Measurements from ENCODE around the gene PYDC1.

The PYDC1 gene

DNA sequence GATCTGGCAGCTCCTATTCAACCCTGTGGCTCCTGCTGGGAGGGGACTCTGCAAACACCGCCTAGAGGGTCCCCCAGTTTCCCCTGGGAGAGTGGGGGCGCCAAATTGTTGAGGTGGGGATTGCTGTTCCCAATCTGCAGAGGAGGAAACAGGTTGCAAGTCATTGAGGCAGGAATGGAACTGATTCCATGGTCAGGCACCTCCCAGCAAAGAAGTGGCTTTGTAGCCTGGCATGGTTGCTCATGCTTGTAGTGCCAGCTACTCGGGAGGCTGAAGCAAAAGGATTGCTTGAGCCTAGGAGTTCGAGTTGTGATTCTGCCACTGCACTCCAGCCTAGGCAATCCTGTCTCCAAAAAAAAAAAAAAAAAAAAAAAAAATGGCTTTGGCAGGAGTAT lies 198 bp upstream of the PYDC1 start:
- no peaks in the 10 kb centered on the region for H3K4me1 ChIP-seq (ENCODE audit: insufficient read depth, low read length)
- no peak overlapping the region for H3K4me2 ChIP-seq (ENCODE audit: insufficient read depth, low read length)
- DNase-seq (no peak), ATAC-seq (ENCODE audit: insufficient read depth, low read depth) (no peak)
- no peak overlapping the region for H2AFZ ChIP-seq (ENCODE audit: low read depth, low read length)
- no peaks in the 10 kb centered on the region for H3K9me3 ChIP-seq (ENCODE audit: insufficient read depth, low read length, severe bottlenecking)
- H4K20me1 ChIP-seq (ENCODE audit: insufficient read depth, low read length), result no peaks in the 10 kb centered on the region
- no peak overlapping the region for H3K27ac ChIP-seq (ENCODE audit: low read length)
- peaks cover 8% of the 10 kb centered on the region for H3K27me3 ChIP-seq (ENCODE audit: insufficient read depth, low read length, poor library complexity)
- H3K36me3 ChIP-seq (ENCODE audit: insufficient read depth, low read length), result no peaks in the 10 kb centered on the region
- H3K9ac ChIP-seq (ENCODE audit: low read depth, low read length), result no peak overlapping the region
- no peak for TF ChIP-seq EZH2 (IDR thresholded peaks at IDR 0.05; ENCODE audit: borderline replicate concordance, low read depth, low read length, severe bottlenecking)
- TF ChIP-seq CTCF (IDR thresholded peaks at IDR 0.05; ENCODE audit: borderline replicate concordance, extremely low read depth, low read length, poor library complexity, severe bottlenecking), result no peak
- H3K4me3 ChIP-seq (ENCODE audit: low read depth in 1 of 2, low read length in 2 of 2), result no peak overlapping the region
- no peaks in the 10 kb centered on the region for H3K79me2 ChIP-seq (ENCODE audit: insufficient read depth, low read length)

- no peak overlapping the region for H2AFZ ChIP-seq (ENCODE audit: low read depth, low read length)
- no peaks in the 10 kb centered on the region for H3K79me2 ChIP-seq (ENCODE audit: insufficient read depth, low read length)
- DNase-seq (no peak), ATAC-seq (ENCODE audit: insufficient read depth, low read depth) (no peak)
- no peaks in the 10 kb centered on the region for H4K20me1 ChIP-seq (ENCODE audit: insufficient read depth, low read length)
- no peak overlapping the region for H3K4me2 ChIP-seq (ENCODE audit: insufficient read depth, low read length)
- H3K4me1 ChIP-seq (ENCODE audit: insufficient read depth, low read length), result no peaks in the 10 kb centered on the region
- no peak overlapping the region for H3K9ac ChIP-seq (ENCODE audit: low read depth, low read length)
- H3K27ac ChIP-seq (ENCODE audit: low read length), result no peak overlapping the region
- H3K4me3 ChIP-seq (ENCODE audit: low read depth in 1 of 2, low read length in 2 of 2), result no peak overlapping the region
- no peaks in the 10 kb centered on the region for H3K9me3 ChIP-seq (ENCODE audit: insufficient read depth, low read length, severe bottlenecking)
- no peak for TF ChIP-seq EZH2 (IDR thresholded peaks at IDR 0.05; ENCODE audit: borderline replicate concordance, low read depth, low read length, severe bottlenecking)
- TF ChIP-seq CTCF (IDR thresholded peaks at IDR 0.05; ENCODE audit: borderline replicate concordance, extremely low read depth, low read length, poor library complexity, severe bottlenecking), result no peak
- no peaks in the 10 kb centered on the region for H3K27me3 ChIP-seq (ENCODE audit: insufficient read depth, low read length, poor library complexity)
- H3K36me3 ChIP-seq (ENCODE audit: insufficient read depth, low read length), result no peaks in the 10 kb centered on the region
Measured at GRCh38 chr16:31215287-31216162, 1.4 kb downstream of the PYDC1 start.

- DNase-seq, result no peak
- no peak for TF ChIP-seq CTCF (IDR thresholded peaks at IDR 0.05; ENCODE audit: borderline replicate concordance, extremely low read depth, low read length, poor library complexity, severe bottlenecking)
- no peak for TF ChIP-seq EZH2 (IDR thresholded peaks at IDR 0.05; ENCODE audit: borderline replicate concordance, low read depth, low read length, severe bottlenecking)
- no peak overlapping the region for H3K27ac ChIP-seq (ENCODE audit: low read length)
Measured at GRCh38 chr16:31214708-31215286, 2.1 kb downstream of the PYDC1 start.

More at GRCh38 chr16:31214708-31215286, 2.1 kb downstream of the PYDC1 start:
- no peak for ATAC-seq (ENCODE audit: insufficient read depth, low read depth)
- H4K20me1 ChIP-seq (ENCODE audit: insufficient read depth, low read length), result no peaks in the 10 kb centered on the region
- no peaks in the 10 kb centered on the region for H3K36me3 ChIP-seq (ENCODE audit: insufficient read depth, low read length)
- no peak overlapping the region for H2AFZ ChIP-seq (ENCODE audit: low read depth, low read length)
- H3K9ac ChIP-seq (ENCODE audit: low read depth, low read length), result no peak overlapping the region
- H3K4me1 ChIP-seq (ENCODE audit: insufficient read depth, low read length), result no peaks in the 10 kb centered on the region
- H3K9me3 ChIP-seq (ENCODE audit: insufficient read depth, low read length, severe bottlenecking), result no peaks in the 10 kb centered on the region
- no peak overlapping the region for H3K4me3 ChIP-seq (ENCODE audit: low read depth in 1 of 2, low read length in 2 of 2)
- no peaks in the 10 kb centered on the region for H3K27me3 ChIP-seq (ENCODE audit: insufficient read depth, low read length, poor library complexity)
- H3K4me2 ChIP-seq (ENCODE audit: insufficient read depth, low read length), result no peak overlapping the region
- H3K79me2 ChIP-seq (ENCODE audit: insufficient read depth, low read length), result no peaks in the 10 kb centered on the region

All from DND-41 (cell line).